HepG2 (cell line): ENCODE results near the gene ITIH3. TPM values are rescaled to one million over a fixed set of nuclear protein-coding genes. Genes with fewer than 3 reads are reported as not detected.
A peak's percentile ranks its signal among the peaks of the same experiment; 100 is the strongest.

Experiments
- DMTF1 ChIP-seq: sonication (generic); formaldehyde crosslinking; IDR thresholded peaks from 2 replicates; pipeline ENCODE4 v1.4.0; 2020; ENCODE audit warnings: mild to moderate bottlenecking, missing genetic modification reagents
- EZH2 ChIP-seq: conservative IDR thresholded peaks from 2 replicates; pipeline ENCODE4 v1.6.1; 2012; ENCODE audit warnings: mild to moderate bottlenecking, low read depth, low read length, moderate library complexity
- HNF1A ChIP-seq, 2 experiments: sonication (generic) in 1 of 2; formaldehyde crosslinking in 1 of 2; IDR thresholded peaks; 2 replicates each; pipeline versions ENCODE4 v1.4.0 to v1.6.1; 2016 to 2020; ENCODE audit warnings: borderline replicate concordance in 1 of 2, low read depth in 1 of 2, mild to moderate bottlenecking in 1 of 2, missing genetic modification reagents in 1 of 2
- LRRFIP1 ChIP-seq: sonication (generic); formaldehyde crosslinking; conservative IDR thresholded peaks from 2 replicates; pipeline ENCODE4 v1.4.0; 2020; ENCODE audit warnings: missing genetic modification reagents
- MIER3 ChIP-seq: IDR thresholded peaks from 2 replicates; pipeline ENCODE4 v1.6.1; 2016; ENCODE audit warnings: missing compliant biosample characterization, borderline replicate concordance
- PPARG ChIP-seq: conservative IDR thresholded peaks from 2 replicates; pipeline ENCODE4 v1.6.1; 2016; ENCODE audit warnings: missing biosample characterization, missing genetic modification reagents
- TFE3 ChIP-seq: IDR thresholded peaks from 2 replicates; pipeline ENCODE4 v1.6.1; 2016
- U2AF2 ChIP-seq: fragments of 200-400 bp; formaldehyde crosslinking; IDR thresholded peaks from 2 replicates; pipeline ENCODE4 v1.6.1; 2017; ENCODE audit warnings: low read depth, mild to moderate bottlenecking, low read length
- ZBTB33 ChIP-seq: sonication (generic); formaldehyde crosslinking; IDR thresholded peaks from 2 replicates; pipeline ENCODE4 v1.4.0; 2020; ENCODE audit warnings: missing genetic modification reagents
- ZNF12 ChIP-seq: sonication (generic); formaldehyde crosslinking; IDR thresholded peaks from 2 replicates; pipeline ENCODE4 v1.5.0; 2020; ENCODE audit warnings: missing genetic modification reagents
- ZNF136 ChIP-seq: sonication (generic); formaldehyde crosslinking; IDR thresholded peaks from 2 replicates; pipeline ENCODE4 v1.8.1; 2022; ENCODE audit warnings: low read depth, mild to moderate bottlenecking, moderate library complexity, missing genetic modification reagents
- ZNF317 ChIP-seq: sonication (generic); formaldehyde crosslinking; IDR thresholded peaks from 2 replicates; pipeline ENCODE4 v1.5.0; 2020; ENCODE audit warnings: mild to moderate bottlenecking, missing genetic modification reagents
- ZNF414 ChIP-seq: sonication (generic); formaldehyde crosslinking; IDR thresholded peaks from 2 replicates; pipeline ENCODE4 v1.5.0; 2020; ENCODE audit warnings: missing genetic modification reagents
- ZZZ3 ChIP-seq: sonication (generic); formaldehyde crosslinking; IDR thresholded peaks from 2 replicates; pipeline ENCODE4 v1.4.0; 2020; ENCODE audit warnings: missing genetic modification reagents, mild to moderate bottlenecking, borderline replicate concordance
- polyA plus RNA-seq, 8 experiments: library from polyadenylated mRNA; depleted of rRNA in 3 of 8; stranded (reverse) in 7 of 8; unstranded in 1 of 8; fragments of >200 nt; fragmentation: Illumina TruSeq in 4 of 8; extraction: Trizol in 4 of 8; gene quantifications; 2 replicates each; pipeline versions ENCODE4 v1.2.1 to v1.2.3, GENCODE V29; 2011 to 2016; ENCODE audit warnings: low read depth in 4 of 8, missing spikeins in 1 of 8, mixed read lengths in 1 of 8; ENCODE audit not compliant: insufficient read depth in 1 of 8
- total RNA-seq, 5 experiments: library from RNA; depleted of rRNA; stranded (reverse); fragments of >200 nt; fragmentation: Illumina TruSeq; extraction: Trizol; gene quantifications; 2 replicates each; pipeline ENCODE4 v1.2.3, GENCODE V29; 2016; ENCODE audit warnings: low read depth in 1 of 5

ITIH3 gene
- total and polyA plus RNA-seq, 2 of the 13 experiments (the other 11 are each of a cell fraction or from before 2014, with no cell fraction given), result 105 to 632 TPM

GRCh38 chr3:52770496-52771333 lies 23.9 kb upstream of the ITIH3 start, which contains the start of gene NEK4 (continued):
- no peak for TF ChIP-seq ZBTB33 (CRISPR knock-in tag)
- peak; percentile 53; the same call in 1 of the 2 replicates for TF ChIP-seq MIER3 (CRISPR knock-in tag)
- no peak; the same call in 1 of the 2 replicates for TF ChIP-seq HNF1A (IDR thresholded peaks at IDR 0.05; ENCODE audit: low read depth)
- no peak for TF ChIP-seq HNF1A (CRISPR knock-in tag; IDR thresholded peaks at IDR 0.05; ENCODE audit: borderline replicate concordance)
- no peak for TF ChIP-seq DMTF1 (CRISPR knock-in tag)
- TF ChIP-seq ZNF12, result no peak
- no peak for TF ChIP-seq LRRFIP1
- peak; percentile 52 for TF ChIP-seq TFE3 (CRISPR knock-in tag)
- TF ChIP-seq ZNF414 (CRISPR knock-in tag), result no peak
- TF ChIP-seq ZNF136 (CRISPR knock-in tag), result no peak
- no peak for TF ChIP-seq ZZZ3 (CRISPR knock-in tag)
- peak; percentile 60 for TF ChIP-seq ZNF317 (CRISPR knock-in tag)
- no peak for TF ChIP-seq EZH2
- TF ChIP-seq PPARG (CRISPR knock-in tag), result no peak
- TF ChIP-seq U2AF2, result no peak
